Endothelial cell of umbilical vein (primary cell): ENCODE results near the gene CMTM8. TPM values are rescaled to one million over a fixed set of nuclear protein-coding genes. Genes with fewer than 3 reads are reported as not detected.

Experiments used
- BruUV-seq: library from RNA; stranded (reverse); fragments of 400-500 nt; replicated peaks from 2 replicates; lab custom pipeline; 2021; lab: Mats Ljungman, UMichigan
- CTCF ChIA-PET: fragments of 300-600, 350-600 bp; sonication (Branson Sonifier 250); formaldehyde crosslinking; loops from one replicate; lab custom pipeline; 2021; ENCODE audit warnings: antibody characterized with exemption, inconsistent platforms; lab: Charles Lee
- POLR2A ChIA-PET: fragments of 300-600, 350-600 bp; sonication (Branson Sonifier 250); formaldehyde crosslinking; loops from one replicate; lab custom pipeline; 2021; ENCODE audit warnings: antibody characterized with exemption, inconsistent platforms; lab: Charles Lee
- DNase-seq: peaks from one replicate; pipeline ENCODE4 v3.0.0-alpha.2; 2011; ENCODE audit warnings: low read depth, low spot score
- FAIRE-seq: peaks from 2 replicates; lab custom pipeline; 2011; peaks lifted over from hg19 to GRCh38; lab: Jason Lieb, UNC
- H2AFZ ChIP-seq: 2 replicates; pipeline ENCODE4 v1.6.0; 2012; ENCODE audit warnings: low read depth, low read length, control low read depth, inconsistent platforms
- H3K27ac ChIP-seq: 2 replicates; pipeline ENCODE4 v1.5.1; 2011; ENCODE audit warnings: low read depth, mild to moderate bottlenecking, control low read depth, low read length, moderate library complexity; ENCODE audit not compliant: insufficient read depth
- H3K27me3 ChIP-seq, 2 experiments: 2 replicates each; pipeline versions ENCODE4 v1.6.0 to v1.6.1; 2011; ENCODE audit warnings: low read length in 2 of 2, mixed read lengths in 1 of 2; ENCODE audit not compliant: control insufficient read depth in 2 of 2, insufficient read depth in 2 of 2
- H3K36me3 ChIP-seq, 2 experiments: 2 replicates in 1 of 2; 3 replicates in 1 of 2; pipeline ENCODE4 v1.5.1; 2011; ENCODE audit warnings: low read length in 2 of 2, mild to moderate bottlenecking in 1 of 2, moderate library complexity in 1 of 2; ENCODE audit not compliant: control insufficient read depth in 2 of 2, insufficient read depth in 2 of 2; ENCODE audit errors: extremely low read depth in 1 of 2
- H3K4me1 ChIP-seq: 3 replicates; pipeline ENCODE4 v1.5.1; 2011; ENCODE audit warnings: mild to moderate bottlenecking, low read length; ENCODE audit not compliant: control insufficient read depth, insufficient read depth; ENCODE audit errors: extremely low read depth
- H3K4me2 ChIP-seq: 2 replicates; pipeline ENCODE4 v1.6.1; 2011; ENCODE audit warnings: low read length, control low read depth, mixed read lengths; ENCODE audit not compliant: insufficient read depth
- H3K4me3 ChIP-seq, 3 experiments: fragments of 200-600 bp in 1 of 3; sonication (generic), shearing (Covaris generic) in 1 of 3; replicated peaks in 1 of 3; 2 replicates each; pipeline ENCODE4 v1.5.1; 2011 to 2016; ENCODE audit warnings: control low read depth in 3 of 3, low read length in 3 of 3, mild to moderate bottlenecking in 2 of 3, inconsistent platforms in 1 of 3, low read depth in 1 of 3, moderate library complexity in 1 of 3; ENCODE audit not compliant: insufficient read depth in 1 of 3
- H3K79me2 ChIP-seq: 2 replicates; pipeline ENCODE4 v1.6.0; 2012; ENCODE audit warnings: low read length, inconsistent platforms; ENCODE audit not compliant: control insufficient read depth, insufficient read depth
- H3K9ac ChIP-seq: replicated peaks from 2 replicates; pipeline ENCODE3; 2011; ENCODE audit warnings: low read length, control low read depth; ENCODE audit not compliant: insufficient read depth; ENCODE audit errors: extremely low read depth
- H3K9me1 ChIP-seq: replicated peaks from 3 replicates; pipeline ENCODE4 v1.6.0; 2011; ENCODE audit warnings: mild to moderate bottlenecking, low read length; ENCODE audit not compliant: control insufficient read depth, insufficient read depth; ENCODE audit errors: extremely low read depth
- H3K9me3 ChIP-seq: replicated peaks from 2 replicates; pipeline ENCODE4 v1.5.1; 2012; ENCODE audit warnings: low read length, inconsistent platforms; ENCODE audit not compliant: control insufficient read depth, insufficient read depth
- H4K20me1 ChIP-seq: replicated peaks from 2 replicates; pipeline ENCODE3; 2011; ENCODE audit warnings: mild to moderate bottlenecking, low read length; ENCODE audit not compliant: control insufficient read depth, insufficient read depth; ENCODE audit errors: extremely low read depth
- EZH2 ChIP-seq: IDR thresholded peaks from 2 replicates; pipeline ENCODE4 v1.6.1; 2012; ENCODE audit warnings: borderline replicate concordance, low read depth, mild to moderate bottlenecking, moderate library complexity, low read length, inconsistent platforms; ENCODE audit not compliant: severe bottlenecking
- FOS ChIP-seq: IDR thresholded peaks from 2 replicates; pipeline ENCODE4 v1.6.1; 2011; ENCODE audit warnings: mild to moderate bottlenecking, low read length, moderate library complexity, borderline replicate concordance; ENCODE audit not compliant: insufficient read depth
- GATA2 ChIP-seq: IDR thresholded peaks from 2 replicates; pipeline ENCODE4 v1.7.0; 2011; ENCODE audit warnings: low read depth, mild to moderate bottlenecking, moderate library complexity, mixed read lengths, low read length; ENCODE audit not compliant: insufficient read length, insufficient read depth
- JUN ChIP-seq: IDR thresholded peaks from 2 replicates; pipeline ENCODE4 v1.6.1; 2011; ENCODE audit warnings: borderline replicate concordance, low read depth; ENCODE audit not compliant: insufficient read length, insufficient read depth
- MYC ChIP-seq: IDR thresholded peaks from one replicate; pipeline ENCODE4 v1.6.1; 2011; ENCODE audit warnings: mild to moderate bottlenecking, low read depth, low read length
- POLR2A ChIP-seq: IDR thresholded peaks from 2 replicates; pipeline ENCODE4 v1.6.1; 2012; ENCODE audit warnings: low read depth, mild to moderate bottlenecking, control low read depth, low read length
- POLR2AphosphoS5 ChIP-seq: IDR thresholded peaks from 2 replicates; pipeline ENCODE4 v1.6.1; 2012; ENCODE audit warnings: low read depth, mild to moderate bottlenecking, control low read depth, low read length, moderate library complexity; ENCODE audit not compliant: insufficient read depth
- dilution Hi-C: fragments of 300-500 bp; cut with MboI; formaldehyde crosslinking; loops from one replicate; pipeline ENCODE4 v1.15.0; 2019; ENCODE audit warnings: low sequenced_read_pairs; ENCODE audit not compliant: extremely low pct_ligation_motif_present
- intact Hi-C: fragments of 100-400 bp; cut with micrococcal nuclease; formaldehyde crosslinking; loops from one replicate; pipeline ENCODE4 v1.10.0; 2022
- polyA plus RNA-seq, 4 experiments: library from polyadenylated mRNA; depleted of rRNA in 3 of 4; stranded (reverse) in 3 of 4; unstranded in 1 of 4; fragments of >200 nt; gene quantifications; 2 replicates each; pipeline versions ENCODE4 v1.2.1 to v1.2.3, GENCODE V29; 2011 to 2012; ENCODE audit warnings: missing spikeins in 1 of 4
- total RNA-seq: library from RNA; stranded (reverse); gene quantifications from 2 replicates; pipeline ENCODE4 v1.2.3, GENCODE V29; 2021
- TF ChIP-seq, protein P1 (sequence below), 2 donors: IDR thresholded peaks; 1 replicate in 1 of 2; 2 replicates in 1 of 2; pipeline ENCODE4 v1.5.1; 2011; ENCODE audit warnings: low read length in 2 of 2, mild to moderate bottlenecking in 2 of 2, moderate library complexity in 2 of 2, control low read depth in 1 of 2, inconsistent platforms in 1 of 2, low read depth in 1 of 2; ENCODE audit not compliant: insufficient read depth in 1 of 2; ENCODE audit errors: extremely low read depth in 1 of 2
- TF ChIP-seq, protein P2 (sequence below): IDR thresholded peaks from 2 replicates; pipeline ENCODE4 v1.6.1; 2011; ENCODE audit not compliant: insufficient read depth, insufficient read length

Gene CMTM8
- total and polyA plus RNA-seq, 2 donors (not counting 3 experiments of a cell fraction or from before 2014, with no cell fraction given) = 7.3 to 11.9 TPM

DNA sequence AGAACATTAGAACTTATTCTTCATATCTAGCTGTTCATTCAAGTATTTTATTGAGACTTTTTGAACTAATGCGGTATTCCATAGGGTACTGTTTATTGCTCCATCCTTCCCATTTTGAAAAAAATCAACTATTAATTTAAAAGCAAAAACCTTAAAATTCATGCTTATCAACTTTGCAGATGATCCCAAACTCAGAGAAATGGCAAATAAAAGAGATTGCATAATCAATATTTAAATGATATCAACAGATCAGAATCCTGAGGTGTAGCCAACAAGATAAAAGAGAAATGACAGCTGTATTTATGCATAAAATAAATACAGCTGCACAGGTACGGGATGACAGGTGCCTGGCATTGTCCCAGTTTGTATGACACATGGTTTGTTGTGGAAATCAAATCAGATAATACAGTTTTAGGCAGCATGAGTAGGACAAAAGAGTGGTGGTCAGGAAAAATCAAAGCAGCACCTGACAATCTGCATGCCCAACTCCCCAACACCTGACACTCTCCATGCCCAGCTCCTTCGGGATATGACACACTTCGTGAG is 42.4 kb upstream of the CMTM8 start:
- dilution Hi-C loops = no loop called here
- no peak for FAIRE-seq
- no peaks in the 10 kb centered on the region for H3K9me1 ChIP-seq
- peaks cover 0 to 3% of the 10 kb centered on the region in 2 experiments for H3K27me3 ChIP-seq
- DNase-seq = no peak
- no peak overlapping the region for H3K4me2 ChIP-seq
- H3K27ac ChIP-seq = no peak overlapping the region
- H4K20me1 ChIP-seq = no peaks in the 10 kb centered on the region
- H2AFZ ChIP-seq = no peak overlapping the region
- ChIA-PET CTCF (interaction anchor here (1.0 kb wide), 1 partner anchor 11 kb away, joined by 3 read pairs; no protein-coding TSS in a partner anchor), POLR2A (no interaction called here)
- no TSS peak for BruUV-seq
- TF ChIP-seq GATA2 (no peak), FOS (no peak), EZH2 (no peak), POLR2AphosphoS5 (no peak), POLR2A (no peak), JUN (no peak), MYC (no peak)
- TF ChIP-seq, protein P1, sequence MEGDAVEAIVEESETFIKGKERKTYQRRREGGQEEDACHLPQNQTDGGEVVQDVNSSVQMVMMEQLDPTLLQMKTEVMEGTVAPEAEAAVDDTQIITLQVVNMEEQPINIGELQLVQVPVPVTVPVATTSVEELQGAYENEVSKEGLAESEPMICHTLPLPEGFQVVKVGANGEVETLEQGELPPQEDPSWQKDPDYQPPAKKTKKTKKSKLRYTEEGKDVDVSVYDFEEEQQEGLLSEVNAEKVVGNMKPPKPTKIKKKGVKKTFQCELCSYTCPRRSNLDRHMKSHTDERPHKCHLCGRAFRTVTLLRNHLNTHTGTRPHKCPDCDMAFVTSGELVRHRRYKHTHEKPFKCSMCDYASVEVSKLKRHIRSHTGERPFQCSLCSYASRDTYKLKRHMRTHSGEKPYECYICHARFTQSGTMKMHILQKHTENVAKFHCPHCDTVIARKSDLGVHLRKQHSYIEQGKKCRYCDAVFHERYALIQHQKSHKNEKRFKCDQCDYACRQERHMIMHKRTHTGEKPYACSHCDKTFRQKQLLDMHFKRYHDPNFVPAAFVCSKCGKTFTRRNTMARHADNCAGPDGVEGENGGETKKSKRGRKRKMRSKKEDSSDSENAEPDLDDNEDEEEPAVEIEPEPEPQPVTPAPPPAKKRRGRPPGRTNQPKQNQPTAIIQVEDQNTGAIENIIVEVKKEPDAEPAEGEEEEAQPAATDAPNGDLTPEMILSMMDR (IDR thresholded peaks at IDR 0.05; ENCODE audit: extremely low read depth in 1 of 2, insufficient read depth in 1 of 2, low read depth in 1 of 2, low read length in 2 of 2) = no peak
- TF ChIP-seq, protein P2, sequence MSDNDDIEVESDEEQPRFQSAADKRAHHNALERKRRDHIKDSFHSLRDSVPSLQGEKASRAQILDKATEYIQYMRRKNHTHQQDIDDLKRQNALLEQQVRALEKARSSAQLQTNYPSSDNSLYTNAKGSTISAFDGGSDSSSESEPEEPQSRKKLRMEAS = no peak
- H3K36me3 ChIP-seq = no peaks in the 10 kb centered on the region
- no peak overlapping the region for H3K9ac ChIP-seq
- intact Hi-C loops = no loop called here
- H3K4me1 ChIP-seq = peaks cover 10% of the 10 kb centered on the region
- no peaks in the 10 kb centered on the region for H3K9me3 ChIP-seq
- H3K4me3 ChIP-seq = no peak overlapping the region
- no peaks in the 10 kb centered on the region for H3K79me2 ChIP-seq
